ENCODE data around the gene NPAT. TPM values are rescaled to one million over a fixed set of nuclear protein-coding genes. Genes with fewer than 3 reads are reported as not detected.
"Not testable (repeated sequence)": the region's sequence is repeated elsewhere in the genome, so short reads cannot be mapped to it uniquely, and the experiment has no call there.

Gene NPAT
- total RNA-seq, 1 donor from 2014 or later: 15.2 TPM

- intact Hi-C loops (cut with DNase I): no loop called here
- no peaks in the 10 kb centered on the region for H3K27me3 ChIP-seq
- no peaks in the 10 kb centered on the region for H3K9me3 ChIP-seq
- H3K4me1 ChIP-seq: no peaks in the 10 kb centered on the region
- H3K27ac ChIP-seq: no peak overlapping the region
- no peak for DNase-seq (ENCODE audit: extremely low spot score in 2 of 2)
- H3K36me3 ChIP-seq: peaks cover 0 to 48% of the 10 kb centered on the region in 2 donors
- no peak overlapping the region for H3K4me3 ChIP-seq
- no peak for TF ChIP-seq CTCF (IDR thresholded peaks at IDR 0.05)
- TF ChIP-seq POLR2AphosphoS5 (IDR thresholded peaks at IDR 0.05; ENCODE audit: insufficient read depth in 1 of 2, low read depth in 1 of 2): no peak
These were observed 28.7 kb downstream of the NPAT start for GRCh38 chr11:108193725-108194124.

GRCh38 chr11:108177570-108177969, 44.9 kb downstream of the NPAT start:
- H3K27me3 ChIP-seq: no peaks in the 10 kb centered on the region
- intact Hi-C loops (cut with DNase I): no loop called here
- H3K9me3 ChIP-seq: no peaks in the 10 kb centered on the region
- no peak overlapping the region for H3K4me3 ChIP-seq
- no peak for DNase-seq (ENCODE audit: extremely low spot score in 2 of 2)
- H3K4me1 ChIP-seq: no peaks in the 10 kb centered on the region
- H3K27ac ChIP-seq: no peak overlapping the region
- peaks cover 0 to 22% of the 10 kb centered on the region in 2 donors for H3K36me3 ChIP-seq
- TF ChIP-seq POLR2A (IDR thresholded peaks at IDR 0.05) (no peak), CTCF (IDR thresholded peaks at IDR 0.05) (no peak), POLR2AphosphoS5 (IDR thresholded peaks at IDR 0.05; ENCODE audit: insufficient read depth in 1 of 2, low read depth in 1 of 2) (no peak)

- Histone ChIP-seq H3K4me1 (peaks cover 4% of the 10 kb centered on the region), H3K27ac (no peak overlapping the region), H3K4me3 (peak overlapping the region in 1 of 2 donors; percentile 10), H3K9me3 (no peaks in the 10 kb centered on the region), H3K27me3 (no peaks in the 10 kb centered on the region), H3K36me3 (peaks cover 0 to 45% of the 10 kb centered on the region in 2 donors)
- TF ChIP-seq POLR2A (IDR thresholded peaks at IDR 0.05) (no peak), CTCF (IDR thresholded peaks at IDR 0.05) (no peak), POLR2AphosphoS5 (IDR thresholded peaks at IDR 0.05; ENCODE audit: insufficient read depth in 1 of 2, low read depth in 1 of 2) (no peak)
- no peak for DNase-seq (ENCODE audit: extremely low spot score in 2 of 2)
- intact Hi-C loops (cut with DNase I): no loop called here
These were observed 52.3 kb downstream of the NPAT start for GRCh38 chr11:108170184-108170583.

GRCh38 chr11:108167624-108168023, 54.8 kb downstream of the NPAT start:
- H3K27me3 ChIP-seq: no peaks in the 10 kb centered on the region
- H3K4me3 ChIP-seq: no peak overlapping the region
- H3K4me1 ChIP-seq: peaks cover 4% of the 10 kb centered on the region
- TF ChIP-seq POLR2A (IDR thresholded peaks at IDR 0.05): no peak
- no peak for TF ChIP-seq POLR2AphosphoS5 (IDR thresholded peaks at IDR 0.05; ENCODE audit: insufficient read depth in 1 of 2, low read depth in 1 of 2)
- TF ChIP-seq CTCF (IDR thresholded peaks at IDR 0.05): no peak
- peaks cover 0 to 56% of the 10 kb centered on the region in 2 donors for H3K36me3 ChIP-seq
- intact Hi-C loops (cut with DNase I): no loop called here
- no peak overlapping the region for H3K27ac ChIP-seq
- no peak for DNase-seq (ENCODE audit: extremely low spot score in 2 of 2)
- no peaks in the 10 kb centered on the region for H3K9me3 ChIP-seq

- DNase-seq (ENCODE audit: extremely low spot score in 2 of 2); H3K4me1 ChIP-seq; H3K27ac ChIP-seq; intact Hi-C loops (cut with DNase I); H3K27me3 ChIP-seq; H3K9me3 ChIP-seq; H3K4me3 ChIP-seq: not testable (repeated sequence)
- peaks cover 0 to 67% of the 10 kb centered on the region in 2 donors for H3K36me3 ChIP-seq
These were observed 59.6 kb downstream of the NPAT start for GRCh38 chr11:108162878-108163277.
